Amniotic epithelial cell (primary cell): ENCODE data around the gene JPH4.

Experiments used
- DNase-seq: peaks from one replicate; pipeline ENCODE4 v3.0.0-alpha.2; 2010; ENCODE audit warnings: low read depth

The JPH4 gene

GRCh38 chr14:23525611-23526010, 53.0 kb downstream of the JPH4 start:
- DNase-seq = no peak

- no peak for DNase-seq
These were observed 53.6 kb downstream of the JPH4 start for GRCh38 chr14:23524954-23525353.

GRCh38 chr14:23523229-23524016, 55.2 kb downstream of the JPH4 start:
- no peak for DNase-seq

GRCh38 chr14:23522643-23523198, 55.9 kb downstream of the JPH4 start:
- DNase-seq = no peak

GRCh38 chr14:23521785-23522640, 56.6 kb downstream of the JPH4 start:
- DNase-seq = no peak

GRCh38 chr14:23520899-23521533, 57.6 kb downstream of the JPH4 start:
- DNase-seq = no peak

GRCh38 chr14:23518709-23519108, 59.9 kb downstream of the JPH4 start:
- no peak for DNase-seq
